A673 (cell line): Measurements from ENCODE around the gene FAU. TPM values are rescaled to one million over a fixed set of nuclear protein-coding genes. Genes with fewer than 3 reads are reported as not detected.

ENCODE experiments used
- BruUV-seq: library from RNA; stranded (reverse); fragments of 400-500 nt; replicated peaks from 2 replicates; lab custom pipeline; 2021; lab: Mats Ljungman, UMichigan
- CTCF ChIA-PET: fragments of 300-600 bp; sonication (Branson Sonifier 250); formaldehyde crosslinking; loops from one replicate; lab custom pipeline; 2022; ENCODE audit warnings: antibody characterized with exemption; lab: Charles Lee
- POLR2A ChIA-PET: fragments of 300-600 bp; sonication (Branson Sonifier 250); formaldehyde crosslinking; loops from one replicate; lab custom pipeline; 2022; ENCODE audit warnings: antibody characterized with exemption; ENCODE audit not compliant: low non-redundant PET; lab: Charles Lee
- DNase-seq: peaks from one replicate; pipeline ENCODE4 v3.0.0-alpha.2; 2015; ENCODE audit warnings: low spot score
- H3K27ac ChIP-seq: fragments of 200-600 bp; sonication (generic); 2 replicates; pipeline ENCODE4 v1.5.1; 2016; ENCODE audit warnings: mixed run types, low read depth, mild to moderate bottlenecking, mixed read lengths, antibody characterized with exemption, low read length; ENCODE audit not compliant: poor library complexity, severe bottlenecking
- H3K27me3 ChIP-seq: fragments of 200-600 bp; sonication (generic); replicated peaks from 2 replicates; pipeline ENCODE4 v1.6.1; 2017; ENCODE audit warnings: mixed run types, low read depth, mild to moderate bottlenecking, mixed read lengths, antibody characterized with exemption, low read length; ENCODE audit not compliant: insufficient read depth, poor library complexity
- H3K36me3 ChIP-seq: fragments of 200-600 bp; sonication (generic); 2 replicates; pipeline ENCODE4 v1.6.1; 2016; ENCODE audit warnings: mixed run types, mild to moderate bottlenecking, mixed read lengths, antibody characterized with exemption, low read length; ENCODE audit not compliant: insufficient read depth, poor library complexity, severe bottlenecking
- H3K4me1 ChIP-seq: fragments of 200-600 bp; sonication (generic); 2 replicates; pipeline ENCODE4 v1.6.1; 2017; ENCODE audit warnings: mixed run types, mild to moderate bottlenecking, mixed read lengths, antibody characterized with exemption, low read length; ENCODE audit not compliant: insufficient read depth, poor library complexity, severe bottlenecking
- H3K4me3 ChIP-seq: fragments of 200-600 bp; sonication (generic); 2 replicates; pipeline ENCODE4 v1.5.1; 2016; ENCODE audit warnings: low read depth, mixed run types, mild to moderate bottlenecking, mixed read lengths, low read length; ENCODE audit not compliant: poor library complexity, severe bottlenecking
- H3K9me3 ChIP-seq: fragments of 200-600 bp; sonication (generic); 2 replicates; pipeline ENCODE4 v1.6.1; 2016; ENCODE audit warnings: mixed run types, low read depth, mild to moderate bottlenecking, mixed read lengths, antibody characterized with exemption, low read length; ENCODE audit not compliant: poor library complexity, severe bottlenecking
- EZH2 ChIP-seq: fragments of 200-600 bp; sonication (generic); IDR thresholded peaks from 2 replicates; pipeline ENCODE4 v1.6.1; 2017; ENCODE audit warnings: borderline replicate concordance, low read depth, mild to moderate bottlenecking, mixed read lengths, antibody characterized with exemption, low read length; ENCODE audit not compliant: poor library complexity, severe bottlenecking
- intact Hi-C: fragments of 100-400 bp; cut with micrococcal nuclease; formaldehyde crosslinking; loops from one replicate; pipeline ENCODE4 v1.10.0; 2022; ENCODE audit not compliant: unreplicated experiment
- total RNA-seq: library from RNA; stranded (reverse); gene quantifications from 2 replicates; pipeline ENCODE4 v1.2.3, GENCODE V29; 2021
- TF ChIP-seq, protein P1 (sequence below): fragments of 300-800, 200-600 bp; sonication (generic); conservative IDR thresholded peaks from 2 replicates; pipeline ENCODE4 v1.5.1; 2017; ENCODE audit warnings: low read depth, mild to moderate bottlenecking, antibody characterized with exemption, low read length, moderate library complexity, mixed read lengths

Gene FAU
- total RNA-seq, 1 experiment from 2014 or later: 956 TPM

DNA sequence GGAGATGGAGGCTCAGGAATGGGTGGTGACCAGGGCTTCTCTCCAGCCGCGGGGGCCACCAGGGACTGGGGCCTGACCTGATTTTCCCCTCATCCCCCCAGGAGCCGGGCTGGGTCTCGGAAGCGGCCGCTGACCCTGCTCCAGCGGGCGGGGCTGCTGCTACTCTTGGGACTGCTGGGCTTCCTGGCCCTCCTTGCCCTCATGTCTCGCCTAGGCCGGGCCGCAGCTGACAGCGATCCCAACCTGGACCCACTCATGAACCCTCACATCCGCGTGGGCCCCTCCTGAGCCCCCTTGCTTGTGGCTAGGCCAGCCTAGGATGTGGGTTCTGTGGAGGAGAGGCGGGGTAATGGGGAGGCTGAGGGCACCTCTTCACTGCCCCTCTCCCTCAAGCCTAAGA lies 34.1 kb downstream of the FAU start:
- Histone ChIP-seq H3K36me3 (peaks cover 11% of the 10 kb centered on the region), H3K4me3 (no peak overlapping the region), H3K4me1 (peaks cover 3% of the 10 kb centered on the region), H3K27me3 (no peaks in the 10 kb centered on the region), H3K9me3 (no peaks in the 10 kb centered on the region), H3K27ac (no peak overlapping the region)
- ChIA-PET POLR2A (no interaction called here), CTCF (no interaction called here)
- TF ChIP-seq, protein P1, sequence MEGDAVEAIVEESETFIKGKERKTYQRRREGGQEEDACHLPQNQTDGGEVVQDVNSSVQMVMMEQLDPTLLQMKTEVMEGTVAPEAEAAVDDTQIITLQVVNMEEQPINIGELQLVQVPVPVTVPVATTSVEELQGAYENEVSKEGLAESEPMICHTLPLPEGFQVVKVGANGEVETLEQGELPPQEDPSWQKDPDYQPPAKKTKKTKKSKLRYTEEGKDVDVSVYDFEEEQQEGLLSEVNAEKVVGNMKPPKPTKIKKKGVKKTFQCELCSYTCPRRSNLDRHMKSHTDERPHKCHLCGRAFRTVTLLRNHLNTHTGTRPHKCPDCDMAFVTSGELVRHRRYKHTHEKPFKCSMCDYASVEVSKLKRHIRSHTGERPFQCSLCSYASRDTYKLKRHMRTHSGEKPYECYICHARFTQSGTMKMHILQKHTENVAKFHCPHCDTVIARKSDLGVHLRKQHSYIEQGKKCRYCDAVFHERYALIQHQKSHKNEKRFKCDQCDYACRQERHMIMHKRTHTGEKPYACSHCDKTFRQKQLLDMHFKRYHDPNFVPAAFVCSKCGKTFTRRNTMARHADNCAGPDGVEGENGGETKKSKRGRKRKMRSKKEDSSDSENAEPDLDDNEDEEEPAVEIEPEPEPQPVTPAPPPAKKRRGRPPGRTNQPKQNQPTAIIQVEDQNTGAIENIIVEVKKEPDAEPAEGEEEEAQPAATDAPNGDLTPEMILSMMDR: no peak
- no peak for TF ChIP-seq EZH2
- no peak for DNase-seq
- BruUV-seq: no TSS peak
- intact Hi-C loops: no loop called here

DNA sequence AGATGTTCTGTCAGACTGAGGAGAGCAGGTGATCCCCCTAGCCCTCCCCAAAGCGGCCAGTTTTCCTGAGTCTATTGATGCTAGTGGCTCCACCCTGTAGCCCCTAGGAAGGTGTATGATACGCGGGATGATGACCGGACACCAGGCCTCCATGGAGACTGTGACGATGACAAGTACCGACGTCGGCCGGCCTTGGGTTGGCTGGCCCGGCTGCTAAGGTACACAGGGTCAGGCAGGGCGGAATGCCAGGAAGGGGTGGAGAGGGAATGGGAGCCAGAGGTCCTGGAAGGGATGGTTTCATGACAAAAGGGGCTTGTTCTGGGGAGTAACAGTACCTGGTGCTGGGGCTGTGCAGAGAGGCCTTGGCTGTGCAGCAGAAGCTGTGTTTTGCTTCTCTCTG lies 34.7 kb downstream of the FAU start:
- intact Hi-C loops: no loop called here
- TF ChIP-seq, protein P1: no peak
- no peak for TF ChIP-seq EZH2
- DNase-seq: no peak

GRCh38 chr11:65086809-65087208 lies 35.1 kb downstream of the FAU start:
- ChIA-PET POLR2A (no interaction called here), CTCF (no interaction called here)
- Histone ChIP-seq H3K4me3 (no peak overlapping the region), H3K4me1 (peaks cover 12% of the 10 kb centered on the region), H3K9me3 (no peaks in the 10 kb centered on the region), H3K27me3 (no peaks in the 10 kb centered on the region), H3K27ac (no peak overlapping the region), H3K36me3 (peaks cover 18% of the 10 kb centered on the region)
- no TSS peak for BruUV-seq
- no peak for DNase-seq
- no peak for TF ChIP-seq EZH2
- TF ChIP-seq, protein P1: no peak
- intact Hi-C loops: no loop called here

More for the DNA sequence above, 34.7 kb downstream of the FAU start:
- CTCF ChIA-PET: no interaction called here
- Histone ChIP-seq H3K36me3 (peaks cover 14% of the 10 kb centered on the region), H3K4me3 (no peak overlapping the region), H3K9me3 (no peaks in the 10 kb centered on the region), H3K27ac (no peak overlapping the region), H3K4me1 (peaks cover 9% of the 10 kb centered on the region), H3K27me3 (no peaks in the 10 kb centered on the region)
- POLR2A ChIA-PET: no interaction called here
- BruUV-seq: no TSS peak
